Pancreas (tissue), 10 donors: ENCODE measurements around the gene IRAK2. TPM values are rescaled to one million over a fixed set of nuclear protein-coding genes. Genes with fewer than 3 reads are reported as not detected.
"Not testable (repeated sequence)": the region's sequence is repeated elsewhere in the genome, so short reads cannot be mapped to it uniquely, and the experiment has no call there.

Experiments used
- ATAC-seq, 4 donors: fragments of 200-7000 bp; cut with Tn5 transposase; one replicate each; pipeline versions ENCODE4 v1.8.0 to v1.9.1; 2020; ENCODE audit warnings: mild to moderate bottlenecking in 4 of 4, moderate library complexity in 4 of 4
- DNase-seq, 6 donors: peaks; one replicate each; pipeline ENCODE4 v3.0.0-alpha.2; 2020
- FAIRE-seq: peaks from 2 replicates; lab custom pipeline; 2012; peaks lifted over from hg19 to GRCh38; lab: Jason Lieb, UNC
- H3K27ac ChIP-seq, 4 donors: fragments of 200-600 bp; sonication (generic); 1 replicate in 3 of 4; 2 replicates in 1 of 4; pipeline versions ENCODE4 v1.5.0 to v1.8.0; 2020
- H3K27me3 ChIP-seq, 4 donors: fragments of 200-600 bp; one replicate each; pipeline ENCODE4 v1.8.0; 2021
- H3K36me3 ChIP-seq, 3 donors: fragments of 200-600 bp; sonication (generic) in 1 of 3; one replicate each; pipeline versions ENCODE4 v1.5.0 to v1.8.0; 2020 to 2021
- H3K4me1 ChIP-seq, 3 donors: fragments of 200-600 bp; one replicate each; pipeline ENCODE4 v1.8.0; 2021
- H3K4me3 ChIP-seq, 4 donors: fragments of 200-600 bp; sonication (generic) in 2 of 4; one replicate each; pipeline versions ENCODE4 v1.5.0 to v1.8.0; 2020 to 2021
- H3K9me3 ChIP-seq, 4 donors: fragments of 200-600 bp; one replicate each; pipeline ENCODE4 v1.8.0; 2021
- CTCF ChIP-seq, 4 donors: fragments of 200-600 bp; sonication (generic) in 3 of 4; IDR thresholded peaks; one replicate each; pipeline versions ENCODE4 v1.5.0 to v1.8.0; 2021; ENCODE audit warnings: antibody characterized with exemption in 4 of 4
- WGBS, 2 donors: extraction: QIAGEN DNeasy Blood & Tissue Kit; methylation state at CpG; one replicate each; pipeline ENCODE4 v1.1.7; 2013; 5-methylcytosine and 5-hydroxymethylcytosine counted together
- intact Hi-C, 3 donors: fragments of 100-400 bp; cut with DNase I; formaldehyde crosslinking; loops; one replicate each; pipeline versions ENCODE4 v1.11.1 to v1.14.2; 2022
- polyA plus RNA-seq, 2 donors: library from polyadenylated mRNA; stranded (reverse); fragments of 200-250 nt; gene quantifications; one replicate each; pipeline ENCODE4 v1.2.3, GENCODE V29; 2013
- total RNA-seq, 6 donors: library from RNA; stranded (reverse); fragmentation: NEBNext Ultra II Directional in 4 of 6; extraction: Animal tissue kit (Norgen Biotek cat#: 25700) in 4 of 6; gene quantifications; one replicate each; pipeline versions ENCODE4 v1.2.1 to v1.2.4, GENCODE V29; 2021 to 2023
- donor health status: healthy with polysubstance abuse.
- donor health status: DM: no; HTN: no; CAD: no; lungs with moderate emphysema.
- donor health status: DM: no; HTN: no; CAD: no.
- donor health status: control.
- donor health status: control.
- donor health status: Bipolar disorder and iron deficiency.
- donor health status: DM: yes; HTN: yes; CAD: no.
- donor health status: DM: no; HTN: no; CAD: no.
- donor health status: DM: no; HTN: no; CAD: no.
- donor health status: DM: yes; HTN: yes; CAD: no.

IRAK2 gene
- total and polyA plus RNA-seq, 8 donors, result 0.74 to 5.4 (median 1.2) TPM

DNA sequence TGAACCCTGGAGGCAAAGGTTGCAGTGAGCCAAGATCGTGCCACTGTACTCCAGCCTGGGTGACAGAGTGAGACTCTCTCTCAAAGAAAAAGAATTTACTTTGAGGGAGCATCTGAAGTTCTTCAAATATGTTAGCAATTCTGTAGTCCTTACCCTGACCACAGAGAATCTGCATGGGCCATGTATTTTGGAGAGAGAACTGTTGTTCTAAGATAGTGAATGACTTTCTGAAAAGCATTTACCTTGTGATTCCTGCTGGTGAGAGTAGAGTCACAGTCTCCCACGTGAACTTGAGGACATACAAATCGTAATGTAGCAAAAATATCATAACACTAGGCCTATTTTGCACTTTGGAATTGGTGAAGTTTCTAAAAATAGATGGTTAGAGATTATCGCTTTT, 45.3 kb upstream of the IRAK2 start:
- Histone ChIP-seq H3K4me1 (peaks cover 0 to 11% (median 0%) of the 10 kb centered on the region in 3 donors), H3K4me3 (no peak overlapping the region), H3K9me3 (no peaks in the 10 kb centered on the region), H3K36me3 (no peaks in the 10 kb centered on the region), H3K27ac (no peak overlapping the region), H3K27me3 (no peaks in the 10 kb centered on the region)
- FAIRE-seq (no peak), DNase-seq (no peak), ATAC-seq (no peak)
- WGBS, 2 donors, result 67 to 75% methylated on average over 4 of the region's 4 CpGs
- no peak for TF ChIP-seq CTCF (IDR thresholded peaks at IDR 0.05)
- intact Hi-C loops, result no loop called here

- Histone ChIP-seq H3K27me3 (no peaks in the 10 kb centered on the region), H3K9me3 (no peaks in the 10 kb centered on the region), H3K4me3 (no peak overlapping the region), H3K4me1 (peaks cover 0 to 11% (median 0%) of the 10 kb centered on the region in 3 donors), H3K36me3 (peaks cover 1 to 8% (median 4%) of the 10 kb centered on the region in 3 donors), H3K27ac (no peak overlapping the region)
- intact Hi-C loops, result no loop called here
- no peak for DNase-seq
- WGBS, 2 donors, result 93 to 95% methylated on average over 2 of the region's 2 CpGs
- FAIRE-seq, result no peak
- TF ChIP-seq CTCF (IDR thresholded peaks at IDR 0.05), result no peak
- no peak for ATAC-seq
These were observed 43.7 kb upstream of the IRAK2 start for GRCh38 chr3:10121064-10121463.

DNA sequence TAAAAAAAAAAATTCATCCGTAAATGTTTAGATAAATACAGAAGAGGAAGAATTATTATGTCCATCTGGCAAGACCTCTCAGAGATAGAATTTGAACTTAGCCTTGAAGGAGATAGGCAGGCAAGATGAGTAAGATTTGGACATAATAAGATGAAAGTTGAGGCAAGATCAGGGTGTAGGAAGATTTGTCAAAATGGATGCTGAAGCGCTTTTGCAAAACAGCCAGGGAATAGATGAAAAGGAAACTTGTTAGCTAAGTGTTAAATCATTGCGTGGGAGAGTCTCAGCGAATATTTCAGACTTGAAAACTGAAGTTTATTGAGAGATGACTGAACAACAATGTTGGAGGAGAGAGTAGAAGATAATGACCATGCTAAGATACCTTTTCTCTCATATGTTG, 42.0 kb upstream of the IRAK2 start:
- peaks cover 3 to 19% (median 10%) of the 10 kb centered on the region in 3 donors for H3K36me3 ChIP-seq
- no peaks in the 10 kb centered on the region for H3K9me3 ChIP-seq
- peaks cover 0 to 2% (median 0%) of the 10 kb centered on the region in 3 donors for H3K4me1 ChIP-seq
- FAIRE-seq (no peak), ATAC-seq (no peak), DNase-seq (no peak)
- TF ChIP-seq CTCF (IDR thresholded peaks at IDR 0.05), result no peak
- no peaks in the 10 kb centered on the region for H3K27me3 ChIP-seq
- WGBS, 2 donors, result 91 to 94% methylated on average over 4 of the region's 4 CpGs
- no peak overlapping the region for H3K27ac ChIP-seq
- intact Hi-C loops, result no loop called here
- no peak overlapping the region for H3K4me3 ChIP-seq

GRCh38 chr3:10135872-10136271, 28.8 kb upstream of the IRAK2 start:
- H3K27me3 ChIP-seq, DNase-seq, H3K4me3 ChIP-seq, FAIRE-seq, ATAC-seq, H3K27ac ChIP-seq, H3K36me3 ChIP-seq, intact Hi-C loops, H3K9me3 ChIP-seq, H3K4me1 ChIP-seq: not testable (repeated sequence)
- WGBS, 2 donors, result 86 to 89% methylated on average over 9 of the region's 9 CpGs

GRCh38 chr3:10136426-10137005, 28.2 kb upstream of the IRAK2 start:
- DNase-seq (peak in 1 of 6 donors; percentile 55), FAIRE-seq (no peak), ATAC-seq (no peak)
- Histone ChIP-seq H3K4me3 (no peak overlapping the region), H3K9me3 (no peaks in the 10 kb centered on the region), H3K4me1 (no peaks in the 10 kb centered on the region), H3K27me3 (no peaks in the 10 kb centered on the region), H3K36me3 (no peaks in the 10 kb centered on the region), H3K27ac (no peak overlapping the region)
- intact Hi-C loops, result no loop called here
- TF ChIP-seq CTCF (IDR thresholded peaks at IDR 0.05), result no peak
- 84 to 85% methylated on average over 20 to 25 of the region's 25 CpGs for WGBS, 2 donors
